PC-3 (cell line): ENCODE data around the gene NTM. TPM values are rescaled to one million over a fixed set of nuclear protein-coding genes. Genes with fewer than 3 reads are reported as not detected.

Experiments used
- ATAC-seq: fragments of 200-7000 bp; cut with Tn5 transposase; 2 replicates; pipeline ENCODE4 v1.9.1; 2020; ENCODE audit warnings: mild to moderate bottlenecking, moderate library complexity
- BruUV-seq: library from RNA; stranded (reverse); fragments of 400-500 nt; replicated peaks from 2 replicates; lab custom pipeline; 2021; lab: Mats Ljungman, UMichigan
- CTCF ChIA-PET: fragments of 300-600 bp; sonication (Branson Sonifier 250); formaldehyde crosslinking; loops from one replicate; lab custom pipeline; 2022; ENCODE audit warnings: antibody characterized with exemption; lab: Charles Lee
- POLR2A ChIA-PET: fragments of 300-600 bp; sonication (Branson Sonifier 250); formaldehyde crosslinking; loops from one replicate; lab custom pipeline; 2022; ENCODE audit warnings: antibody characterized with exemption; ENCODE audit not compliant: unreplicated experiment; lab: Charles Lee
- DNase-seq: peaks from one replicate; pipeline ENCODE4 v3.0.0-alpha.2; 2015
- H2AFZ ChIP-seq: fragments of 300-600 bp; sonication (generic); 2 replicates; pipeline ENCODE4 v1.6.0; 2016; ENCODE audit warnings: antibody characterized with exemption, low read length
- H3F3A ChIP-seq: fragments of 300-600 bp; sonication (generic); one replicate; pipeline ENCODE4 v1.6.0; 2017; ENCODE audit warnings: antibody characterized with exemption, low read length, control low read depth, mild to moderate bottlenecking; ENCODE audit not compliant: unreplicated experiment
- H3K27ac ChIP-seq: fragments of 300-600 bp; sonication (generic); 2 replicates; pipeline ENCODE4 v1.5.1; 2016; ENCODE audit warnings: mild to moderate bottlenecking, low read length
- H3K27me3 ChIP-seq: fragments of 300-600 bp; sonication (generic); 2 replicates; pipeline ENCODE4 v1.6.1; 2016; ENCODE audit warnings: low read length, mixed read lengths
- H3K36me3 ChIP-seq: fragments of 300-600 bp; sonication (generic); 2 replicates; pipeline ENCODE4 v1.6.1; 2016; ENCODE audit warnings: low read depth, mixed run types, low read length, mixed read lengths
- H3K4me1 ChIP-seq: fragments of 300-600 bp; sonication (generic); 2 replicates; pipeline ENCODE4 v1.5.1; 2016; ENCODE audit warnings: low read length; ENCODE audit not compliant: insufficient read depth
- H3K4me2 ChIP-seq: fragments of 300-600 bp; sonication (generic); 2 replicates; pipeline ENCODE4 v1.6.0; 2016; ENCODE audit warnings: low read length
- H3K4me3 ChIP-seq: fragments of 300-600 bp; sonication (generic); 2 replicates; pipeline ENCODE4 v1.5.1; 2016; ENCODE audit warnings: mild to moderate bottlenecking, low read length, mixed read lengths
- H3K79me2 ChIP-seq: fragments of 300-600 bp; sonication (generic); 2 replicates; pipeline ENCODE4 v1.6.1; 2017; ENCODE audit warnings: low read length, mixed read lengths
- H3K9ac ChIP-seq: fragments of 300-600 bp; sonication (generic); 2 replicates; pipeline ENCODE4 v1.6.0; 2016; ENCODE audit warnings: mild to moderate bottlenecking, low read length
- H3K9me2 ChIP-seq: fragments of 300-600 bp; sonication (generic); replicated peaks from 2 replicates; pipeline ENCODE4 v1.6.1; 2016; ENCODE audit warnings: mixed run types, low read length, mixed read lengths
- H3K9me3 ChIP-seq: fragments of 300-600 bp; sonication (generic); 2 replicates; pipeline ENCODE4 v1.6.1; 2016; ENCODE audit warnings: low read length, mixed read lengths
- H4K20me1 ChIP-seq: fragments of 300-600 bp; sonication (generic); 2 replicates; pipeline ENCODE4 v1.6.1; 2016; ENCODE audit warnings: low read length, mixed read lengths
- EZH2 ChIP-seq: fragments of 300-600 bp; sonication (generic); IDR thresholded peaks from one replicate; pipeline ENCODE4 v1.6.1; 2017; ENCODE audit warnings: antibody characterized with exemption, mild to moderate bottlenecking, low read length; ENCODE audit not compliant: unreplicated experiment
- EZH2phosphoT487 ChIP-seq: fragments of 300-600 bp; sonication (generic); IDR thresholded peaks from 2 replicates; pipeline ENCODE4 v1.6.1; 2018; ENCODE audit warnings: mild to moderate bottlenecking, antibody characterized with exemption, low read length, borderline replicate concordance
- intact Hi-C: fragments of 100-400 bp; cut with micrococcal nuclease; formaldehyde crosslinking; loops from 2 replicates; pipeline ENCODE4 v1.9.0; 2023
- total RNA-seq: library from RNA; depleted of rRNA; stranded (reverse); fragments of >200 nt; gene quantifications from 2 replicates; pipeline ENCODE4 v1.2.3, GENCODE V29; 2014
- TF ChIP-seq, protein P1 (sequence below): fragments of 300-600 bp; sonication (generic); conservative IDR thresholded peaks from 2 replicates; pipeline ENCODE4 v1.5.1; 2017; ENCODE audit warnings: antibody characterized with exemption, low read depth, mild to moderate bottlenecking, low read length

NTM gene
- total RNA-seq, 1 experiment from 2014 or later: not detected

DNA sequence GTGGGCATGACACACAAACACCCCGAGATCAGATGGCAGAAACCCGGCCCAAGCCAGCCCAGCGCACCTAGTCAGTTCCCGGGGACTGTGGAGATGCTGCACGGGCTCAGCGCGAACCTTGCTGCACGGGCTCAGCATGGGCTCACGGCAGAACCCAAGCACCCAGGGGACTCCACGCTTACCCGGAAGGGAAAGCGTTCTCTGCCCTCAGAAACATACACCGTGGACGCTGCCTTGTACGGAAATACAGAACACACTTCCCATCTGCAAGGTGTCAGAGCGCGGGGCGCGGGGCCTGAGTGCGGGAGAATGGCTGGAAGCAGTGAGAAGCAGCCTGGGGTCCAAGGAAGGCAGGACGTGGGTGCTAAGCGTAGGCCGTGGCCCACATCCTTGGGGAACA, 319.9 kb downstream of the NTM start:
- TF ChIP-seq EZH2phosphoT487 (no peak), EZH2 (no peak)
- TF ChIP-seq, protein P1, sequence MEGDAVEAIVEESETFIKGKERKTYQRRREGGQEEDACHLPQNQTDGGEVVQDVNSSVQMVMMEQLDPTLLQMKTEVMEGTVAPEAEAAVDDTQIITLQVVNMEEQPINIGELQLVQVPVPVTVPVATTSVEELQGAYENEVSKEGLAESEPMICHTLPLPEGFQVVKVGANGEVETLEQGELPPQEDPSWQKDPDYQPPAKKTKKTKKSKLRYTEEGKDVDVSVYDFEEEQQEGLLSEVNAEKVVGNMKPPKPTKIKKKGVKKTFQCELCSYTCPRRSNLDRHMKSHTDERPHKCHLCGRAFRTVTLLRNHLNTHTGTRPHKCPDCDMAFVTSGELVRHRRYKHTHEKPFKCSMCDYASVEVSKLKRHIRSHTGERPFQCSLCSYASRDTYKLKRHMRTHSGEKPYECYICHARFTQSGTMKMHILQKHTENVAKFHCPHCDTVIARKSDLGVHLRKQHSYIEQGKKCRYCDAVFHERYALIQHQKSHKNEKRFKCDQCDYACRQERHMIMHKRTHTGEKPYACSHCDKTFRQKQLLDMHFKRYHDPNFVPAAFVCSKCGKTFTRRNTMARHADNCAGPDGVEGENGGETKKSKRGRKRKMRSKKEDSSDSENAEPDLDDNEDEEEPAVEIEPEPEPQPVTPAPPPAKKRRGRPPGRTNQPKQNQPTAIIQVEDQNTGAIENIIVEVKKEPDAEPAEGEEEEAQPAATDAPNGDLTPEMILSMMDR: no peak
- Histone ChIP-seq H4K20me1 (no peaks in the 10 kb centered on the region), H3F3A (no peaks in the 10 kb centered on the region), H3K9me2 (no peaks in the 10 kb centered on the region), H3K9me3 (no peaks in the 10 kb centered on the region; the same call in 1 of the 2 replicates), H3K27ac (no peak overlapping the region), H3K36me3 (no peaks in the 10 kb centered on the region), H3K27me3 (peaks cover 47% of the 10 kb centered on the region), H3K4me2 (no peak overlapping the region), H3K9ac (no peak overlapping the region), H3K4me1 (no peaks in the 10 kb centered on the region), H2AFZ (no peak overlapping the region), H3K79me2 (no peaks in the 10 kb centered on the region), H3K4me3 (no peak overlapping the region)
- ChIA-PET POLR2A (no interaction called here), CTCF (no interaction called here)
- no peak for ATAC-seq
- no TSS peak for BruUV-seq
- intact Hi-C loops: no loop called here
- DNase-seq: no peak

DNA sequence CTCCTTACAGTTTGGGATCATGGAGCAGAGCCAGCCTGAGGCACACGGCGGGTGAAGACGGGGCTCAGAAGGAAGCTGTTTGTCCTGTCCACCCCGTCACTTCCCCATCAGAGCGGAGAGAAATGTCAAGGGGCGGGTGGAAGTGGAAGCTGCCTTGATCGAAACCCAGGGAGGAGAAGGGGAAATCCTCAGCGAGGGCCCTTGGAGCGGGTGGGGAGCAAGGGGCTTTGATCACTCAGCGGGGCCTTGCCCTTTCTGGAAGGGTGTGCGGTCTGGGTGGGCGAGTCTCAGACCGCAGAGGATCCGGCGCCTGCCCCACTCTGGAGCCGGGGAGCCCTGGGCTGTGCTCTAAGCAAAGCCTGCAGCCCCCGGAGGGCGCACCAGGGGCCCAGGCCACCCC, 320.4 kb downstream of the NTM start:
- H3K4me1 ChIP-seq: no peaks in the 10 kb centered on the region
- H3K4me2 ChIP-seq: no peak overlapping the region
- H3K79me2 ChIP-seq: no peaks in the 10 kb centered on the region
- H3K9me3 ChIP-seq: no peaks in the 10 kb centered on the region; the same call in 1 of the 2 replicates
- ATAC-seq (no peak), DNase-seq (no peak)
- H4K20me1 ChIP-seq: no peaks in the 10 kb centered on the region
- no peaks in the 10 kb centered on the region for H3F3A ChIP-seq
- no peaks in the 10 kb centered on the region for H3K36me3 ChIP-seq
- no peaks in the 10 kb centered on the region for H3K9me2 ChIP-seq
- POLR2A ChIA-PET: no interaction called here
- no peak overlapping the region for H2AFZ ChIP-seq
- H3K9ac ChIP-seq: no peak overlapping the region
- peaks cover 47% of the 10 kb centered on the region for H3K27me3 ChIP-seq
- CTCF ChIA-PET: no interaction called here
- no peak overlapping the region for H3K27ac ChIP-seq
- TF ChIP-seq, protein P1: no peak
- TF ChIP-seq EZH2phosphoT487: no peak
- TF ChIP-seq EZH2: no peak
- intact Hi-C loops: no loop called here
- H3K4me3 ChIP-seq: no peak overlapping the region
- BruUV-seq: no TSS peak

DNA sequence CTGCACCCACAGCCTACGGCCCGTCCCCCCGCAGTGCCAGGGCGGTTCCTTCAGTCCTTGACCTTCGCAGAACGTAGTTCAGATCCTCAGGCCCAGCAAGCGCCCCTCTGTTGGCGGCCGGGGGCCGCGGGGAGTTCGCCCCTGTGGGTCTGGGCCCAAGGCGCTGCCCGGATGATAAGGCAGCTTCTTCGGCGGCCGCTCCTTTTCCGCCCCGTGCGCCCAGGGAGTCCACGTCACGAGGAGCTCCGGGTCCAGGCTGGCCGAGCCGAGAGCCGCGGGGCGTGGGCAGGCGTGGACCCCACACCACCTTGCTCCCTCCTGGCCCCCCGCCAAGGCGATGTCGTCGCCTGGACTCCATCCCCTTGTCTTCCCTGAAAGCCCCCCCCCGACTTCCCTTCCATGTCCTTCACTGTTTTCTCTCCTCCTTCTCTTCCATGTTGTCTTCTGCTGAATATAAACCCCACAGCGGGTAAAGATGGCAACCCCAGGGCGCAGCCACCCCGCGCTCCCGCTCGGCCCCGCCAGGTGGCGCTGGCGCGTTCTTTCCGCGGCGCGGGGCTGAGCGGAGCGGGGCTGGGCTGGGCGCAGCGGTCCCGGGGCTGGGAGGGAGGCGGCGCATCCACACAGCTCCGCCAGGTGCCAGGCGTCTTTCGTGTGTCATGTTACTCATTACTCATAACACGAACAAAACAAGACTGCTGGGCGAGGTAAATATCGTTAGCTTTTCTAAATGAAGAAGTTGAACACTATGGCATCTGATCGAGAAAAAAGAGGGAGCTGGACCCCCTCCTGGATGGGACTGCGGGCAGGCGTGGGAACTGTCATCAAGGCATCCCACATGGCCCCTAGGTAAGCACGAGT, 321.0 kb downstream of the NTM start:
- Histone ChIP-seq H3K27me3 (peaks cover 45% of the 10 kb centered on the region), H3K9me3 (no peaks in the 10 kb centered on the region), H3K4me1 (no peaks in the 10 kb centered on the region), H3K9me2 (no peaks in the 10 kb centered on the region), H3K9ac (no peak overlapping the region), H3F3A (no peaks in the 10 kb centered on the region), H2AFZ (no peak overlapping the region), H3K27ac (no peak overlapping the region), H4K20me1 (no peaks in the 10 kb centered on the region), H3K4me3 (no peak overlapping the region), H3K4me2 (no peak overlapping the region), H3K79me2 (no peaks in the 10 kb centered on the region), H3K36me3 (no peaks in the 10 kb centered on the region)
- POLR2A ChIA-PET: no interaction called here
- TF ChIP-seq, protein P1: peak; percentile 57
- TF ChIP-seq EZH2phosphoT487 (no peak), EZH2 (no peak)
- CTCF ChIA-PET: no interaction called here
- intact Hi-C loops: no loop called here
- no TSS peak for BruUV-seq
- ATAC-seq (peak; percentile 33; the same call in 1 of the 2 replicates), DNase-seq (peak; percentile 12)
